Left forelimb (tissue), 1 donor: ENCODE results near the gene RPTN.

Experiments used
- DNase-seq: peaks from one replicate; pipeline ENCODE4 v3.0.0-alpha.2; 2018; ENCODE audit warnings: low spot score

RPTN gene

GRCh38 chr1:152159144-152159543 lies at the start of gene RPTN:
TSS of gene RPTN (minus strand) at chr1:152159228. CDS start at chr1:152157889, 1,339 bp downstream.
- DNase-seq = no peak

- DNase-seq = no peak
These were observed 40.0 kb upstream of the RPTN start for GRCh38 chr1:152198982-152199381.

GRCh38 chr1:152197361-152197941 lies 38.4 kb upstream of the RPTN start:
- no peak for DNase-seq

GRCh38 chr1:152191711-152192110 lies 32.7 kb upstream of the RPTN start:
- no peak for DNase-seq

- DNase-seq = no peak
These were observed 32.2 kb upstream of the RPTN start for GRCh38 chr1:152191260-152191659.

- no peak for DNase-seq
These were observed 31.6 kb upstream of the RPTN start for GRCh38 chr1:152190589-152190988.

- no peak for DNase-seq
These were observed 30.8 kb upstream of the RPTN start for GRCh38 chr1:152189657-152190442.

- DNase-seq = peak; percentile 70
These were observed 29.9 kb upstream of the RPTN start for GRCh38 chr1:152188673-152189591.

GRCh38 chr1:152186556-152187285 lies 27.7 kb upstream of the RPTN start:
- no peak for DNase-seq

- no peak for DNase-seq
These were observed 26.7 kb upstream of the RPTN start for GRCh38 chr1:152185544-152186391.

- DNase-seq = no peak
These were observed 23.9 kb upstream of the RPTN start for GRCh38 chr1:152182944-152183361.

- DNase-seq = no peak
These were observed 23.4 kb upstream of the RPTN start for GRCh38 chr1:152182431-152182830.

- no peak for DNase-seq
These were observed 20.5 kb upstream of the RPTN start for GRCh38 chr1:152179566-152179965.

GRCh38 chr1:152170287-152170905 lies 11.4 kb upstream of the RPTN start:
- no peak for DNase-seq

- DNase-seq = no peak
These were observed 10.5 kb upstream of the RPTN start for GRCh38 chr1:152169366-152170025.

- DNase-seq = no peak
These were observed 9.5 kb upstream of the RPTN start for GRCh38 chr1:152168535-152168868.

- DNase-seq = no peak
These were observed 9.0 kb upstream of the RPTN start for GRCh38 chr1:152167835-152168534.

- DNase-seq = no peak
These were observed 7.9 kb upstream of the RPTN start for GRCh38 chr1:152166966-152167365.

GRCh38 chr1:152165286-152166077 lies 6.5 kb upstream of the RPTN start:
- DNase-seq = no peak
